CD4-positive, alpha-beta T cell treated with Interleukin-17A for 1 hour (primary cell): ENCODE results near the gene PPP2R2B.

ENCODE experiments used
- DNase-seq: peaks from one replicate; pipeline ENCODE4 v3.0.0-alpha.2; 2020

The PPP2R2B gene

GRCh38 chr5:146690880-146691355 is 187.6 kb downstream of the PPP2R2B start:
- no peak for DNase-seq

GRCh38 chr5:146687630-146688029 is 190.9 kb downstream of the PPP2R2B start:
- DNase-seq, result no peak

DNA sequence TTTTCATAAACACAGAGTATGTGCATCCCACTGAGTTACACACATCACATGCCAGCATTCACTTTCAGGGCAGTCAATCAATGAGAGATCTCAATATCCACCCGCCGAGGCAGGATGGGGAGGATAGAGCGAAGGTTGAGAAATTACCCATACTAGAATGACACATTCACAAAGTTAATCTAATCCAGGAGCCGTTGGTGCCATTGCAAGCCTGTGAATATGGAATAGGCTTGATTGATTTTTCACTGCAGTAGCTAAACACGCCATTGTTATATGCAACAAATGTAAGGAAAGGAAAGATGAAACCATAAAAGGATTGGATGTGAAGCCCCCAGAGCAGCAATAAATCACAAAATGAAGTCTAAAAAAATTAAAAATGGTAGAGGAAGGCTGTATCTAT is 194.7 kb downstream of the PPP2R2B start:
- DNase-seq, result no peak

GRCh38 chr5:146682899-146683532 is 195.5 kb downstream of the PPP2R2B start:
- no peak for DNase-seq

GRCh38 chr5:146681585-146682105 is 196.9 kb downstream of the PPP2R2B start:
- DNase-seq, result no peak

DNA sequence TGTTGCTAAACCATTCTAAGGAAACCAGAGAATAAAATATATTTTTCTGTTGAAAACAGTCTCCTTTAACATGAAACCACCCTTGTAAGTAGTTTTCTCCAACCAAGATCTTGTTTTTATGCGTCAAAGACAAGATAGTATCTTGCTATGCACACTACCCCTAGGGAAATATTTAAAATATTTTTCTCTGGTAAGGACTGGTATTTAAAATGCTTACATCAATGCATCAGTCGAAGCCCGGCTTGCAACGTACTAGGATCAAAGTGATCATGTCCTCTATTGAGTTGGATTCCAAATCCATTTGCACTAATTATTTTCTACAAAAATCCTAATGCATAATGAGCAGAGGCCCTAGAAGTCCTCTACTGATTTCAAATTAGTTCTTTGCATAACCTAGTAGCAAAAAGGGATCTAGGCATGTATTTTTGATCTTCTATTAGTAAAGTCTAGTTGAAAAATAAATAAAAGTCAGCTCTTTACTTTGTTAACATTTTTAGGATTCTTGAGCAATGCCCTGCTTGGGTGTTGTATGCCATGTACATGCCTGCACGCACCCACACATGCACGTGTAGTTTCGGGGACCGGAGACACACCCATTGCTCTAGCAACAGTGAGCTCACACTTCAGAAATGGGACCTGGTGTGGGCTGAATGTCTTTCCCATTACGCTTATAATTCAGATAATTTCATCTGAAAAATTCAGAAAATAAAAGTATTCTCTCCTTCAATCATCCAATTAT is 197.5 kb downstream of the PPP2R2B start:
- DNase-seq, result no peak

- no peak for DNase-seq
Observed at GRCh38 chr5:146675636-146676035, 202.9 kb downstream of the PPP2R2B start.

DNA sequence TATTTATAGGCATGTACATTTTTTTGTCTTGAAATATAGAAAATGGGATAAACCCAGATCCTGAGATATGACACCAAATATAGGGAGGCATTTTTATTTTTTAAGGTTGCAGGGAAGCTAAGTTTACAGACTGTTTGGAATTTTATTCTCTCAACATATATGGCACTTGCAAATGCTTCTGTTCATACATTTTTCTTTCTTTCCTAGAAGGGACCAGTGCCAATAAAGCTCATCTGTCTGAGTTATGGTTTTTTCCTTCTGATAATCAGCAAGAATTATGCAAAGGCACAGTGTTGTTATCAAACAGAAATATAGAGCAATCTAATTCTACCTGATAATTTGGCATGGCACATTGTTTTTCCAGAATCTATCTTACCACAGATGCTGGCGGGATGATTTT is 205.7 kb downstream of the PPP2R2B start:
- no peak for DNase-seq

- no peak for DNase-seq
Observed at GRCh38 chr5:146671561-146672295, 206.8 kb downstream of the PPP2R2B start.

- DNase-seq, result no peak
Observed at GRCh38 chr5:146669656-146670055, 208.9 kb downstream of the PPP2R2B start.

DNA sequence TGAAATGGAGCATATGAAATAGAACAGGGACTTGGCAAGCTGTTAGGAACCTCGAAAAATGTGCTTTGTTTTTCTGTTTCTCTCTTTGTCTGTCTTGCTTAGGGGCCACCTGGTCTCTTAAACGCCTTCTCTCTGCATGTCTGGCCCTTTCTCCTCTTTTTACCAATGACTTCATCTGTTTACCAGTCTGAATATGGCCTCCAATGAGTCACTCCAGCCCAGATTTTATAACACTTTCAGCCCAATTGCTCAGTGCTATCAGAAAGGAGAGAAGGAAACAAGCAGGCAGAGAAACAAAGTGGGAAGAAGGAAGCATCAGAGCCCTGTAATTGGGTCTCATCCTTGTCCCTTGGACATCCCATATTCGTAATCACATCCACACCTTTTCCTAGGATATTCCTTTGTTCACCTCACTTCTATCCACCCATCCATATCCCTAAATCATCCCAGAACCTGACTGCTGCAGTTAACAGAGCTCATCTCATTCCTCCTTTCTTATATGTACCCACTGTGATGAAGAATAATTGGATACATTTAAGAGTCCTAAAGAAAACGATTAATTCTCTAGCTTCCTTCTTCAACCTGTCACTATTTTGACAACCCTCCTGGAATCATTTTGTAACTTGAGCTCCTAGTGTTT is 210.8 kb downstream of the PPP2R2B start:
- DNase-seq, result no peak

DNA sequence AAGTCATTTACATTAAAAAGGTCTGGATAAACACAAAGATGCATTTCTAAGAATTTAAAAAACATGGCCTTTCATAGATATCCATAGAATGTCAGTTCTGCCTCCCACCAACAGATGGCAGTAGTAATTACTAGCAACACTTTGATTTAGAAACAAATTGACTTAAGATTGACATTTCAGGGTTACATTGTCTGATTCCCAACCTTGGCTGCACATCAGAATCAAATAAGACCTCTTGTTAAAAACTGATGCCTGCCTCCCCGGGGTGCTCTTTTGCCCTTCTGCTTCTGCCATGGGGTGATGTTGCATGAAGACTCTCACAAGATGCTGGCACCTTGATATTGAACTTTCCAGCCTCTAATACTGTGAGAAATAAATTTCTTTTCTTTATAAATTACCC is 216.3 kb downstream of the PPP2R2B start:
- DNase-seq, result peak; percentile 64

DNA sequence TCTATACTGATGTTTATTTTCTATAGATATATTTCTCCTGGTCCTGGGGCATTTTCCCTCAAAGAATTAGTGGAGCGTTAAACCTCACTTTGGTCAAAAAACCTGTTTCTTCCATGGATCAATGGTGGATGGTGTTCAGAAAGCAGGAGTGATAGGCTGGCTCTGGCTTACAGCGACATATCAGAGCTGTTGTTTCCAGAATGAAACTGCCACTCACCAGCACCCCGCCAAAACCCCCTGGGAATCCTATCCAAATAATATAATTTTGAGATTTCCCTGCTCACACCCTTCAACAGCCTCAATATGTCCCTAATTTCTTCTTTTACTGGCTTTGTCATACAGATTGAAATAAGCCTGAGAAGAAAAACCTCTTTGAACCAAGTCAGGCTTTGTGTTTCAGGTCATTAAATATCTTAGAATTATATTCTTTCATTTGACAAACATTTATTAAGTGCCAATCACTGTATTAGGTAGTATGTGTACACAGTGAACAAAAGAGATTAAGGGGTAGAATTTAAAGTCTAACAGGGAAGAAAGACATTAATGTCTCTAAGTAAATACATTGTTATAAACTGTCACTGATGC is 218.1 kb downstream of the PPP2R2B start:
- DNase-seq, result no peak

DNA sequence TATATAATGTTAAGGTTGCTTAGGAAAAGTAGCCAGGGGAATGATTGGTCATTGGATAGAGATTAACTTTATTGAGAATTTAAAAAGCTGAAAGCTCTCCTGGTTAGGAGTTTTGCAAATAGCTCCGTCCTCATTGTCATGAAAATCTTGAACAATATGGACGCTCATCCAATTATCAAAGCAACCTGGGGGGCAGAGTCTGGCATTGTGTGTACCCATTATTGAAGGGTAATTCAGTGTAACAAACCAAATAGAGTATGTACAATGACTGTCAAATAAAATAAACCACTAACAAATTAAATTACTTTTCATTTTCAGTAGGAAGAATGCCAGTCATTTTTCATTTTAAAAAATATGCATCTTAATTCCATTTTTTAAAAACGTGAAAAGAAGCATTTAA is 218.6 kb downstream of the PPP2R2B start:
- no peak for DNase-seq

DNA sequence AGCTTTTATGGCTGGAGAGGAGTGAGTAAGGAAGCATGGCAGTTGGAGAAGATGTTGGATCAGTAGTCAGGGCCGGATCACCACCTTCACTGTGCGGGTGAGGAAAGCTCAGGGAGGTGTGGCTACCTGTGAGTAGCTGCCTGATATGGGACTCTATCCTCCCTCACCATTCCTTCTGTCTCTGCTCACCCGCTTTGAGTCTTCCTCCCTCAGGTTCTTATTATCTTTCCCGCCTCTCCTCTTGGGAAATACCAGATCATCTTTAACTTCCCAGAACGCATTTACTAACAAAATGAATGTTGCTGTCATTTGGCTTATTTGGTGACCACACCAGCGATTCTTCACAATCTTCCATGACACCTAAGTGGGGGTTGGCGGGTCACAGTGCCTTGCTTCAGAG is 221.9 kb downstream of the PPP2R2B start:
- no peak for DNase-seq

- DNase-seq, result no peak
Observed at GRCh38 chr5:146653560-146653959, 225.0 kb downstream of the PPP2R2B start.

DNA sequence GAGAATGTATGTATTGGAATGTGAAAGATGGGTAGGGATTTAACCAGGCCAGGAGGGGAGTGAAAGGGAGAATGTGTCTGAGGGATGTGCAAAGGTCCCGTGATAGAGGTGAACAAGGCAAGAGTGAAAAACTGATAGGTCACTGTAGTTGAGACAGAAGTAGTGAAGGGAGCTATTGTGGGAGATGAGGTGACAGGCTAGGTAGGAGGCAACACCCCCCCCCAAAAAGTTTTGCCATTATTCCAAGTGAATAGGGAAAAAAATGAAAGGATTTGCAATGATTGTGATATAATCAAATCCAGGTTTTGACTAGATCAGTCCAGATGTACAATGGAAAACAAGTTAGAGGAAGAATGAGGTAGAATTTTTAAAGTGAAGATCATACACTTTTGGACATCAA is 226.0 kb downstream of the PPP2R2B start:
- DNase-seq, result no peak

DNA sequence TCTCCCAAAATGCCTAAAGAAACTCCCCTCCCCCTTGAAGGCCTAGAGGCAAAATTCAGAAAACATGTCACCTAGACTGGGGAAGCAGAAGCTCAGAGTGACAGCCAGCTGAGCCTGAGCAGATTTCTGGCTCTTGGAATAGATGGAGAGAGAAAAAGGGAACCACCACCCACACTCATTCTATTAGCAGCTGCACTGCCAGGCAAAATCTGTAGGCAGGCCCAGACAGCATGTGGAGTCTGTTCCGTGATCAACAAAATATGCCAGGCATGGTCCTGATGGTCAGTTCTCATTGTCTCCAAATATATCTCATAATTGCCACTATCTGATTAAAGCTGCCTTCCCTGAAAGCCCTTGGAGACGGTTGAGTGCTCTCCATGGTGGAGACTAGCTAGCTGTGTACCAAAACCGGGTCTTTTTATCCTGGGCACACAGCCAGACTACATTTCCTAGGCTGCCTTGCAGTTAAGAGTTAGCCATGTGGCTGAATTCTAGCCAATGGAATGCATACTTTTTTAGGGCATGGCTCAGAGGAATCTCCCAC is 230.8 kb downstream of the PPP2R2B start:
- no peak for DNase-seq

DNA sequence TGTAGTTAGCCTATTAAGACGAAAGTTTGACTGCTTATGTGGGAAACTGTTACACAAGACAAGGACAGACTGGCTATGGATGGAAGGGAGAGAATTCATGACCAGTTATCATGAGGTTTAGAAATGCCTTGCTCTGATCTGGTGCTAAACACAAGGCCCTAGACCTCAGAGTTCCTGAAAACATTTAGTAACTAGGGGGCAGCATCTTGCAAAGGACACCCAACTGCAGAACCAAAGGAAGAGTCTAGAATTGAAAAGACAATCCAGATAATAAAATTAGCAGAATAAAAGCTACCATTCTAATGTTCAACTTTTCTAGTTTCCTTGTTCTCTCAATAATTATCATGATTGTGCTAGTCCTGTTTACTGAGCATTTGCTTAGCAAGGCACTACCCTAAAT is 232.1 kb downstream of the PPP2R2B start:
- DNase-seq, result no peak

DNA sequence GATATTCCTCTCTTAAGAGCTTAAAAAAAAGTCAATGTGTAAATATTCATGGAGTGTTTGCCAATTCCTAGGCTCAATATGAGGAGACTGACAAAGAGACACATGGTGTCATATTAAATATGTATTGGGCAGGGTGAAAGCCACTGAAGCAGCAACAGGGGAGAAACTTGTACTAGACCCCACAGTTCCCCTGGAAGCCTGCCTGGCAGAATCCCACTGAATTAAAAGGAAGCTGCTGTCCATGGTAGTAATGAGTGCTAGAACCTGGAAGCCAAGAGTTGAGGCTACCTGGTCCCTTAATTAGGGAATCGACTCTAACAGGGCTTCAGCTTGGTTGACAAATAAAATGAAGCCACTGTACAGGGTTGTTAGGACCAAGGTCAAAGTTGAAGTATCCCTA is 233.2 kb downstream of the PPP2R2B start:
- no peak for DNase-seq

GRCh38 chr5:146644831-146645230 is 233.7 kb downstream of the PPP2R2B start:
- DNase-seq, result no peak

DNA sequence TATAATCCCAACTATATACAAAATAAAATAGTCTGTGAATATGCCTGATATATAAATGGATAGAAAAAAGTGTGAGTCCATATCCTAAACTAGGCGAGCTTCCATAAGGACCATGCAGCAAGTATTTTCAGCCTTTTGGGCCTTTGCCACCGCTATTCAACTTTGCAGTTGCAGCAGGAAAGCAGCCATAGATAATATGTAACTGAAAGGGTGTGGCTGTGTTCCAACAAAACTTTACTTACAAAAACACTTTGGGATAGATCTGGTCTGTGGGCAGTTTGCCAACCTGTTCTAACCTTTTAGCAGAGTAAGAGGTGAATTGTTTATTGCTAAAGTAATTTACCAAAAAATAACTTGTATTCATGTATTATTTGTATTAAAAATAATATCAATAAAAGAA is 234.8 kb downstream of the PPP2R2B start:
- DNase-seq, result no peak

DNA sequence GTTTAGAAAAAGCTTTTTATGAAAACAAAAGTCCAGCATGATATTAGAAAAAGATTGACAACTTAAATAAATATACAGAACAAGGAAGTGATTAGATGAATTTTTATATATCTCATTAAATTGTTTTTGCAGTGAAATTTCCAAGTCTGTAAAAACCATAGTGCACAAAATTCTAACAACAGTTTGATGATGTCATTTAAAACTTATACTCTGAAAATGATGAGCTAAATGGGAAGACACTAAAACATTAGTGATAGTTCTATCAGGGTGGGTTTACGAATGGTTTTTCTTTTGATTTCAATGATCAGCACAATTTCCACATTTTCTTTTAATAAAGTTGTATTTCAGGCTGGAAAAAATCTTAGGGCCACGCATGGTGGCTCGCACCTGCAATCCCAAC is 236.1 kb downstream of the PPP2R2B start:
- no peak for DNase-seq
